Psoas muscle (tissue), 8 donors: Measurements from ENCODE around the gene PRCC. TPM values are rescaled to one million over a fixed set of nuclear protein-coding genes. Genes with fewer than 3 reads are reported as not detected.

ENCODE experiments used
- ATAC-seq, 4 donors: fragments of 200-7000 bp; cut with Tn5 transposase; one replicate each; pipeline ENCODE4 v1.9.1; 2020; ENCODE audit warnings: moderate library complexity in 3 of 4, mild to moderate bottlenecking in 2 of 4
- DNase-seq, 2 donors: peaks; one replicate each; pipeline ENCODE4 v3.0.0-alpha.2; 2020
- H3K27ac ChIP-seq: fragments of 200-600 bp; one replicate; pipeline ENCODE4 v1.8.0; 2022
- H3K27me3 ChIP-seq, 3 donors: fragments of 200-600 bp in 1 of 3; one replicate each; pipeline versions ENCODE4 v1.6.1 to v1.8.0; 2013 to 2022; ENCODE audit warnings: low read length in 2 of 3, mild to moderate bottlenecking in 2 of 3, moderate library complexity in 1 of 3; ENCODE audit not compliant: insufficient read depth in 3 of 3
- H3K36me3 ChIP-seq, 2 donors: fragments of 200-600 bp in 1 of 2; one replicate each; pipeline versions ENCODE4 v1.6.1 to v1.8.0; 2013 to 2022; ENCODE audit warnings: low read depth in 1 of 2, mild to moderate bottlenecking in 1 of 2, moderate library complexity in 1 of 2; ENCODE audit not compliant: insufficient read depth in 1 of 2
- H3K4me1 ChIP-seq: fragments of 200-600 bp; one replicate; pipeline ENCODE4 v1.8.0; 2022
- H3K4me3 ChIP-seq: fragments of 200-600 bp; one replicate; pipeline ENCODE4 v1.8.0; 2022; ENCODE audit warnings: mild to moderate bottlenecking
- H3K9me3 ChIP-seq: fragments of 200-600 bp; one replicate; pipeline ENCODE4 v1.8.0; 2022
- CTCF ChIP-seq: fragments of 200-600 bp; IDR thresholded peaks from one replicate; pipeline ENCODE4 v1.8.0; 2022; ENCODE audit warnings: antibody characterized with exemption
- WGBS, 3 donors: extraction: QIAGEN DNeasy Blood & Tissue Kit; methylation state at CpG; one replicate each; pipeline versions ENCODE4 v1.1.6 to v1.1.7; 2013; 5-methylcytosine and 5-hydroxymethylcytosine counted together
- intact Hi-C, 2 donors: fragments of 100-400 bp; cut with DNase I; formaldehyde crosslinking; loops; one replicate each; pipeline versions ENCODE4 v1.11.0 to v1.14.2; 2022
- polyA plus RNA-seq, 3 donors: library from polyadenylated mRNA; stranded (reverse); fragments of 200-250 nt; gene quantifications; one replicate each; pipeline ENCODE4 v1.2.3, GENCODE V29; 2013
- total RNA-seq, 4 donors: library from RNA; stranded (reverse); fragmentation: NEBNext Ultra II Directional in 2 of 4; extraction: Animal tissue kit (Norgen Biotek cat#: 25700) in 2 of 4; gene quantifications; one replicate each; pipeline versions ENCODE4 v1.2.1 to v1.2.4, GENCODE V29; 2021 to 2023
- donor health status: healthy with polysubstance abuse.
- donor health status: DM: no; HTN: no; CAD: no; lungs with moderate emphysema.
- donor health status: Bipolar disorder and iron deficiency.
- donor health status: healthy.
- donor health status: DM: yes; HTN: yes; CAD: no.
- donor health status: DM: no; HTN: no; CAD: no.
- donor health status: DM: no; HTN: no; CAD: no.
- donor health status: DM: yes; HTN: yes; CAD: no.

PRCC gene
- total and polyA plus RNA-seq, 7 donors: 43.7 to 107 (median 68.8) TPM

GRCh38 chr1:156833603-156834002 lies 66.3 kb downstream of the PRCC start:
- no peak for DNase-seq
- Histone ChIP-seq H3K4me1 (no peaks in the 10 kb centered on the region), H3K27me3 (peaks cover 0 to 2% (median 0%) of the 10 kb centered on the region in 3 donors), H3K4me3 (no peak overlapping the region), H3K36me3 (no peaks in the 10 kb centered on the region), H3K9me3 (no peaks in the 10 kb centered on the region), H3K27ac (no peak overlapping the region)
- no peak for ATAC-seq
- no peak for TF ChIP-seq CTCF
- WGBS, 3 donors: 33 to 51% (median 42%) methylated on average over 2 of the region's 2 CpGs
- intact Hi-C loops: loop anchor here in 1 of 2 donors (2.0 kb wide), 1 partner anchor 29 kb away; no protein-coding TSS in a partner anchor

- intact Hi-C loops: no loop called here
- H3K4me1 ChIP-seq: no peaks in the 10 kb centered on the region
- ATAC-seq (no peak), DNase-seq (no peak)
- H3K9me3 ChIP-seq: no peaks in the 10 kb centered on the region
- 73 to 79% (median 75%) methylated on average over 3 of the region's 3 CpGs for WGBS, 3 donors
- no peak overlapping the region for H3K4me3 ChIP-seq
- peaks cover 0 to 2% (median 0%) of the 10 kb centered on the region in 3 donors for H3K27me3 ChIP-seq
- no peaks in the 10 kb centered on the region for H3K36me3 ChIP-seq
- TF ChIP-seq CTCF: no peak
- H3K27ac ChIP-seq: no peak overlapping the region
Observed at GRCh38 chr1:156834322-156834721, 67.0 kb downstream of the PRCC start.

GRCh38 chr1:156836041-156836654 lies 68.8 kb downstream of the PRCC start:
- ATAC-seq (no peak), DNase-seq (no peak)
- H3K9me3 ChIP-seq: no peaks in the 10 kb centered on the region
- no peaks in the 10 kb centered on the region for H3K4me1 ChIP-seq
- no peak overlapping the region for H3K27ac ChIP-seq
- WGBS, 3 donors: 57 to 63% (median 62%) methylated on average over 5 of the region's 5 CpGs
- intact Hi-C loops: loop anchor here in 1 of 2 donors (5.0 kb wide), 1 partner anchor 91 kb away; no protein-coding TSS in a partner anchor
- H3K36me3 ChIP-seq: no peaks in the 10 kb centered on the region
- peaks cover 0 to 2% (median 0%) of the 10 kb centered on the region in 3 donors for H3K27me3 ChIP-seq
- no peak for TF ChIP-seq CTCF
- H3K4me3 ChIP-seq: no peak overlapping the region

- H3K4me1 ChIP-seq: no peaks in the 10 kb centered on the region
- no peak overlapping the region for H3K4me3 ChIP-seq
- 72 to 81% (median 76%) methylated on average over 4 of the region's 4 CpGs for WGBS, 3 donors
- intact Hi-C loops: loop anchor here in 1 of 2 donors (5.0 kb wide), 1 partner anchor 90 kb away; no protein-coding TSS in a partner anchor
- no peaks in the 10 kb centered on the region for H3K27me3 ChIP-seq
- ATAC-seq: no peak
- H3K27ac ChIP-seq: no peak overlapping the region
- no peak for TF ChIP-seq CTCF
- H3K9me3 ChIP-seq: no peaks in the 10 kb centered on the region
- no peak for DNase-seq
- no peaks in the 10 kb centered on the region for H3K36me3 ChIP-seq
Observed at GRCh38 chr1:156836892-156837291, 69.6 kb downstream of the PRCC start.
